ENCODE data around the gene RGMA. TPM values are rescaled to one million over a fixed set of nuclear protein-coding genes. Genes with fewer than 3 reads are reported as not detected.

The RGMA gene
- total RNA-seq, 4 donors from 2014 or later = 2.4 to 10.3 (median 6.0) TPM

GRCh38 chr15:93024716-93025624, 64.0 kb downstream of the RGMA start:
- H3K36me3 ChIP-seq = peaks cover 53 to 57% of the 10 kb centered on the region in 2 donors
- no peak for DNase-seq
- intact Hi-C loops (cut with DNase I) = loop anchor here (10.0 kb wide), 1 partner anchor 230 kb away; no protein-coding TSS in a partner anchor
- H3K9me3 ChIP-seq = no peaks in the 10 kb centered on the region
- 80 to 84% methylated on average over 8 of the region's 8 CpGs for WGBS, 2 donors
- no peak overlapping the region for H3K4me3 ChIP-seq (replicated peaks in 1 of 3)
- no peak for TF ChIP-seq CTCF (IDR thresholded peaks at IDR 0.05)
- TF ChIP-seq POLR2A (IDR thresholded peaks at IDR 0.05) = no peak
- no peaks in the 10 kb centered on the region for H3K27me3 ChIP-seq
- H3K4me1 ChIP-seq = peaks cover 7 to 30% of the 10 kb centered on the region in 2 donors
- H3K27ac ChIP-seq = no peak overlapping the region

GRCh38 chr15:93024293-93024692, 64.7 kb downstream of the RGMA start:
- 95 to 96% methylated on average over 10 of the region's 10 CpGs for WGBS, 2 donors
- H3K4me1 ChIP-seq = peaks cover 7 to 23% of the 10 kb centered on the region in 2 donors
- H3K27me3 ChIP-seq = no peaks in the 10 kb centered on the region
- intact Hi-C loops (cut with DNase I) = loop anchor here (10.0 kb wide), 1 partner anchor 229 kb away; no protein-coding TSS in a partner anchor
- H3K9me3 ChIP-seq = no peaks in the 10 kb centered on the region
- H3K36me3 ChIP-seq = peaks cover 60 to 63% of the 10 kb centered on the region in 2 donors
- H3K27ac ChIP-seq = no peak overlapping the region
- no peak for TF ChIP-seq POLR2A (IDR thresholded peaks at IDR 0.05)
- TF ChIP-seq CTCF (IDR thresholded peaks at IDR 0.05) = no peak
- no peak for DNase-seq
- no peak overlapping the region for H3K4me3 ChIP-seq (replicated peaks in 1 of 3)

GRCh38 chr15:93020976-93021772, 67.8 kb downstream of the RGMA start:
- H3K27ac ChIP-seq = no peak overlapping the region
- WGBS, 2 donors = 95 to 97% methylated on average over 3 of the region's 3 CpGs
- DNase-seq = no peak
- no peaks in the 10 kb centered on the region for H3K27me3 ChIP-seq
- intact Hi-C loops (cut with DNase I) = loop anchor here (10.0 kb wide), 1 partner anchor 226 kb away; no protein-coding TSS in a partner anchor
- H3K4me1 ChIP-seq = no peaks in the 10 kb centered on the region
- TF ChIP-seq CTCF (IDR thresholded peaks at IDR 0.05) = no peak
- TF ChIP-seq POLR2A (IDR thresholded peaks at IDR 0.05) = no peak
- H3K9me3 ChIP-seq = no peaks in the 10 kb centered on the region
- H3K4me3 ChIP-seq (replicated peaks in 1 of 3) = no peak overlapping the region
- H3K36me3 ChIP-seq = peaks cover 72 to 75% of the 10 kb centered on the region in 2 donors

- WGBS, 2 donors = 95% methylated on average over 10 of the region's 10 CpGs
- Histone ChIP-seq H3K27ac (no peak overlapping the region), H3K4me3 (replicated peaks in 1 of 3) (no peak overlapping the region), H3K36me3 (peaks cover 74 to 75% of the 10 kb centered on the region in 2 donors), H3K4me1 (no peaks in the 10 kb centered on the region), H3K27me3 (no peaks in the 10 kb centered on the region), H3K9me3 (no peaks in the 10 kb centered on the region)
- intact Hi-C loops (cut with DNase I) = loop anchor here (10.0 kb wide), 1 partner anchor 225 kb away; no protein-coding TSS in a partner anchor
- no peak for DNase-seq
- TF ChIP-seq CTCF (IDR thresholded peaks at IDR 0.05) = no peak
- TF ChIP-seq POLR2A (IDR thresholded peaks at IDR 0.05) = no peak
Measured at GRCh38 chr15:93019971-93020370, 69.0 kb downstream of the RGMA start.
